CD4-positive, alpha-beta T cell (primary cell): ENCODE data around the gene RASAL2. TPM values are rescaled to one million over a fixed set of nuclear protein-coding genes. Genes with fewer than 3 reads are reported as not detected.
A peak's percentile ranks its signal among the peaks of the same experiment; 100 is the strongest.

Experiments used
- ATAC-seq: fragments of 200-7000 bp; cut with Tn5 transposase; one replicate; pipeline ENCODE4 v1.10.0; 2022; ENCODE audit warnings: mild to moderate bottlenecking; ENCODE audit not compliant: poor library complexity
- CTCF ChIA-PET: fragments of 350-600 bp; sonication (Branson Sonifier 250); formaldehyde crosslinking; loops from one replicate; lab custom pipeline; 2021; ENCODE audit warnings: antibody characterized with exemption, inconsistent platforms; lab: Charles Lee
- POLR2A ChIA-PET: fragments of 350-600 bp; sonication (Branson Sonifier 250); formaldehyde crosslinking; loops from one replicate; lab custom pipeline; 2021; ENCODE audit warnings: antibody characterized with exemption, inconsistent platforms; lab: Charles Lee
- DNase-seq, 14 experiments: peaks; one replicate each; pipeline ENCODE4 v3.0.0-alpha.2; 2013 to 2020; ENCODE audit warnings: mixed read lengths in 2 of 14
- H3K27ac ChIP-seq, 2 donors: one replicate each; pipeline versions ENCODE4 v1.5.1 to v1.7.0; 2013; ENCODE audit warnings: low read length in 2 of 2, low read depth in 1 of 2, mild to moderate bottlenecking in 1 of 2
- H3K27me3 ChIP-seq, 2 experiments: 1 replicate in 1 of 2; 2 replicates in 1 of 2; pipeline versions ENCODE4 v1.6.1 to v1.7.0; 2013; ENCODE audit warnings: low read length in 2 of 2, control low read depth in 1 of 2, mild to moderate bottlenecking in 1 of 2, moderate library complexity in 1 of 2; ENCODE audit not compliant: insufficient read depth in 2 of 2, control insufficient read depth in 1 of 2
- H3K36me3 ChIP-seq: one replicate; pipeline ENCODE4 v1.6.1; 2013; ENCODE audit warnings: low read length, control low read depth; ENCODE audit not compliant: insufficient read depth
- H3K4me1 ChIP-seq: one replicate; pipeline ENCODE4 v1.6.1; 2013; ENCODE audit warnings: low read length, control low read depth; ENCODE audit not compliant: insufficient read depth
- H3K4me3 ChIP-seq: one replicate; pipeline ENCODE4 v1.5.1; 2013; ENCODE audit warnings: mild to moderate bottlenecking, low read length, moderate library complexity
- H3K9me3 ChIP-seq, 2 experiments: 1 replicate in 1 of 2; 2 replicates in 1 of 2; pipeline versions ENCODE4 v1.6.1 to v1.7.0; 2013; ENCODE audit warnings: low read length in 2 of 2, mild to moderate bottlenecking in 2 of 2, control low read depth in 1 of 2, moderate library complexity in 1 of 2; ENCODE audit not compliant: control insufficient read depth in 1 of 2, insufficient read depth in 1 of 2
- H3K27ac Mint-ChIP-seq: one replicate; pipeline ENCODE4 v1.8.0; 2020; ENCODE audit warnings: mixed read lengths
- H3K27me3 Mint-ChIP-seq: one replicate; pipeline ENCODE4 v1.8.0; 2021; ENCODE audit warnings: mixed read lengths
- H3K36me3 Mint-ChIP-seq: one replicate; pipeline ENCODE4 v1.8.0; 2021; ENCODE audit warnings: low read depth, mixed read lengths
- H3K4me1 Mint-ChIP-seq: one replicate; pipeline ENCODE4 v1.8.0; 2021; ENCODE audit warnings: low read depth, mixed read lengths
- H3K4me3 Mint-ChIP-seq: one replicate; pipeline ENCODE4 v1.8.0; 2020; ENCODE audit warnings: mild to moderate bottlenecking, mixed read lengths
- H3K9me3 Mint-ChIP-seq: one replicate; pipeline ENCODE4 v1.8.0; 2020; ENCODE audit warnings: mixed read lengths
- CTCF ChIP-seq: fragments of 200-600 bp; IDR thresholded peaks from one replicate; pipeline ENCODE4 v1.8.0; 2022; ENCODE audit warnings: antibody characterized with exemption, mild to moderate bottlenecking
- intact Hi-C, 2 experiments: fragments of 100-400 bp; cut with DNase I in 1 of 2; cut with micrococcal nuclease in 1 of 2; formaldehyde crosslinking; loops; one replicate each; pipeline versions ENCODE4 v1.15.1 to v1.9.0; 2023 to 2025; cut with DNase I, micrococcal nuclease
- polyA plus RNA-seq, 2 donors: library from polyadenylated mRNA; unstranded; fragments of 120-200 nt; gene quantifications; one replicate each; pipeline ENCODE4 v1.2.1, GENCODE V29; 2013
- total RNA-seq, 174 experiments: library from RNA in 2 of 174; stranded (reverse) in 2 of 174; gene quantifications; one replicate each; pipeline ENCODE4 v1.2.3 and lab custom pipeline; 2021 to 2026

RASAL2 gene
- total RNA-seq (under 1 TPM in 1 of 2 experiments, not detected in 1; 0.03 TPM), total RNA-seq (lab: John Stamatoyannopoulos, UW) (0 to 3.2 (median 0.20) reads per million in 172 experiments)
- 0.10 TPM for polyA plus RNA-seq (2013, experiment 1 of 2)
- polyA plus RNA-seq (2013, experiment 2 of 2), result 0.38 TPM

GRCh38 chr1:178093951-178094738 lies at the start of gene RASAL2:
Gene RASAL2 (plus strand): TSS chr1:178094104. CDS start chr1:178094493, 389 bp downstream.
- H3K27me3 Mint-ChIP-seq, result peaks cover 80% of the 10 kb centered on the region
- intact Hi-C loops, result no loop called here
- peaks cover 22% of the 10 kb centered on the region for H3K4me1 Mint-ChIP-seq
- Histone ChIP-seq H3K4me1 (peaks cover 9% of the 10 kb centered on the region), H3K27me3 (peaks cover 21 to 54% of the 10 kb centered on the region in 2 experiments), H3K27ac (no peak within 1 kb of the TSS), H3K36me3 (no peaks in the 10 kb centered on the region), H3K9me3 (peaks cover 0 to 17% of the 10 kb centered on the region in 2 experiments), H3K4me3 (peak within 1 kb of the TSS; percentile 30)
- H3K27ac Mint-ChIP-seq, result no peak within 1 kb of the TSS
- no peaks in the 10 kb centered on the region for H3K36me3 Mint-ChIP-seq
- CTCF ChIA-PET, result no interaction called here
- H3K4me3 Mint-ChIP-seq, result peak within 1 kb of the TSS; percentile 63
- ATAC-seq, result no peak
- peak in 2 of 14 experiments; percentile 2 to 9 for DNase-seq
- H3K9me3 Mint-ChIP-seq, result peaks cover 4% of the 10 kb centered on the region
- no peak for TF ChIP-seq CTCF
- POLR2A ChIA-PET, result no interaction called here

- H3K4me3 Mint-ChIP-seq, result no peak overlapping the region
- H3K27ac Mint-ChIP-seq, result no peak overlapping the region
- Histone ChIP-seq H3K27ac (no peak overlapping the region), H3K27me3 (no peaks in the 10 kb centered on the region), H3K36me3 (no peaks in the 10 kb centered on the region), H3K4me1 (no peaks in the 10 kb centered on the region), H3K4me3 (no peak overlapping the region), H3K9me3 (peaks cover 0 to 6% of the 10 kb centered on the region in 2 experiments)
- intact Hi-C loops, result no loop called here
- no peaks in the 10 kb centered on the region for H3K36me3 Mint-ChIP-seq
- H3K4me1 Mint-ChIP-seq, result no peaks in the 10 kb centered on the region
- H3K9me3 Mint-ChIP-seq, result no peaks in the 10 kb centered on the region
- CTCF ChIA-PET, result no interaction called here
- no peak for DNase-seq
- POLR2A ChIA-PET, result no interaction called here
- no peaks in the 10 kb centered on the region for H3K27me3 Mint-ChIP-seq
- TF ChIP-seq CTCF, result no peak
- ATAC-seq, result no peak
Measured at GRCh38 chr1:178046591-178047270, 47.2 kb upstream of the RASAL2 start.

- Histone ChIP-seq H3K4me3 (no peak overlapping the region), H3K27me3 (no peaks in the 10 kb centered on the region), H3K4me1 (no peaks in the 10 kb centered on the region), H3K36me3 (no peaks in the 10 kb centered on the region), H3K9me3 (no peaks in the 10 kb centered on the region), H3K27ac (no peak overlapping the region)
- ChIA-PET POLR2A (no interaction called here), CTCF (no interaction called here)
- H3K27me3 Mint-ChIP-seq, result peaks cover 5% of the 10 kb centered on the region
- no peaks in the 10 kb centered on the region for H3K4me1 Mint-ChIP-seq
- TF ChIP-seq CTCF, result no peak
- H3K27ac Mint-ChIP-seq, result no peak overlapping the region
- no peaks in the 10 kb centered on the region for H3K36me3 Mint-ChIP-seq
- DNase-seq (no peak), ATAC-seq (no peak)
- no peak overlapping the region for H3K4me3 Mint-ChIP-seq
- no peaks in the 10 kb centered on the region for H3K9me3 Mint-ChIP-seq
- intact Hi-C loops, result no loop called here
Measured at GRCh38 chr1:178047403-178048093, 46.4 kb upstream of the RASAL2 start.
